A673 (cell line): ENCODE data around the gene HYAL2. TPM values are rescaled to one million over a fixed set of nuclear protein-coding genes. Genes with fewer than 3 reads are reported as not detected.

ENCODE experiments used
- BruUV-seq: library from RNA; stranded (reverse); fragments of 400-500 nt; replicated peaks from 2 replicates; lab custom pipeline; 2021; lab: Mats Ljungman, UMichigan
- CTCF ChIA-PET: fragments of 300-600 bp; sonication (Branson Sonifier 250); formaldehyde crosslinking; loops from one replicate; lab custom pipeline; 2022; ENCODE audit warnings: antibody characterized with exemption; lab: Charles Lee
- POLR2A ChIA-PET: fragments of 300-600 bp; sonication (Branson Sonifier 250); formaldehyde crosslinking; loops from one replicate; lab custom pipeline; 2022; ENCODE audit warnings: antibody characterized with exemption; ENCODE audit not compliant: low non-redundant PET; lab: Charles Lee
- DNase-seq: peaks from one replicate; pipeline ENCODE4 v3.0.0-alpha.2; 2015; ENCODE audit warnings: low spot score
- H3K27ac ChIP-seq: fragments of 200-600 bp; sonication (generic); 2 replicates; pipeline ENCODE4 v1.5.1; 2016; ENCODE audit warnings: mixed run types, low read depth, mild to moderate bottlenecking, mixed read lengths, antibody characterized with exemption, low read length; ENCODE audit not compliant: poor library complexity, severe bottlenecking
- H3K27me3 ChIP-seq: fragments of 200-600 bp; sonication (generic); replicated peaks from 2 replicates; pipeline ENCODE4 v1.6.1; 2017; ENCODE audit warnings: mixed run types, low read depth, mild to moderate bottlenecking, mixed read lengths, antibody characterized with exemption, low read length; ENCODE audit not compliant: insufficient read depth, poor library complexity
- H3K36me3 ChIP-seq: fragments of 200-600 bp; sonication (generic); 2 replicates; pipeline ENCODE4 v1.6.1; 2016; ENCODE audit warnings: mixed run types, mild to moderate bottlenecking, mixed read lengths, antibody characterized with exemption, low read length; ENCODE audit not compliant: insufficient read depth, poor library complexity, severe bottlenecking
- H3K4me1 ChIP-seq: fragments of 200-600 bp; sonication (generic); 2 replicates; pipeline ENCODE4 v1.6.1; 2017; ENCODE audit warnings: mixed run types, mild to moderate bottlenecking, mixed read lengths, antibody characterized with exemption, low read length; ENCODE audit not compliant: insufficient read depth, poor library complexity, severe bottlenecking
- H3K4me3 ChIP-seq: fragments of 200-600 bp; sonication (generic); 2 replicates; pipeline ENCODE4 v1.5.1; 2016; ENCODE audit warnings: low read depth, mixed run types, mild to moderate bottlenecking, mixed read lengths, low read length; ENCODE audit not compliant: poor library complexity, severe bottlenecking
- H3K9me3 ChIP-seq: fragments of 200-600 bp; sonication (generic); 2 replicates; pipeline ENCODE4 v1.6.1; 2016; ENCODE audit warnings: mixed run types, low read depth, mild to moderate bottlenecking, mixed read lengths, antibody characterized with exemption, low read length; ENCODE audit not compliant: poor library complexity, severe bottlenecking
- EZH2 ChIP-seq: fragments of 200-600 bp; sonication (generic); IDR thresholded peaks from 2 replicates; pipeline ENCODE4 v1.6.1; 2017; ENCODE audit warnings: borderline replicate concordance, low read depth, mild to moderate bottlenecking, mixed read lengths, antibody characterized with exemption, low read length; ENCODE audit not compliant: poor library complexity, severe bottlenecking
- intact Hi-C: fragments of 100-400 bp; cut with micrococcal nuclease; formaldehyde crosslinking; loops from one replicate; pipeline ENCODE4 v1.10.0; 2022; ENCODE audit not compliant: unreplicated experiment
- total RNA-seq: library from RNA; stranded (reverse); gene quantifications from 2 replicates; pipeline ENCODE4 v1.2.3, GENCODE V29; 2021
- TF ChIP-seq, protein P1 (sequence below): fragments of 300-800, 200-600 bp; sonication (generic); conservative IDR thresholded peaks from 2 replicates; pipeline ENCODE4 v1.5.1; 2017; ENCODE audit warnings: low read depth, mild to moderate bottlenecking, antibody characterized with exemption, low read length, moderate library complexity, mixed read lengths

Gene HYAL2
- total RNA-seq, 1 experiment from 2014 or later: 18.1 TPM

DNA sequence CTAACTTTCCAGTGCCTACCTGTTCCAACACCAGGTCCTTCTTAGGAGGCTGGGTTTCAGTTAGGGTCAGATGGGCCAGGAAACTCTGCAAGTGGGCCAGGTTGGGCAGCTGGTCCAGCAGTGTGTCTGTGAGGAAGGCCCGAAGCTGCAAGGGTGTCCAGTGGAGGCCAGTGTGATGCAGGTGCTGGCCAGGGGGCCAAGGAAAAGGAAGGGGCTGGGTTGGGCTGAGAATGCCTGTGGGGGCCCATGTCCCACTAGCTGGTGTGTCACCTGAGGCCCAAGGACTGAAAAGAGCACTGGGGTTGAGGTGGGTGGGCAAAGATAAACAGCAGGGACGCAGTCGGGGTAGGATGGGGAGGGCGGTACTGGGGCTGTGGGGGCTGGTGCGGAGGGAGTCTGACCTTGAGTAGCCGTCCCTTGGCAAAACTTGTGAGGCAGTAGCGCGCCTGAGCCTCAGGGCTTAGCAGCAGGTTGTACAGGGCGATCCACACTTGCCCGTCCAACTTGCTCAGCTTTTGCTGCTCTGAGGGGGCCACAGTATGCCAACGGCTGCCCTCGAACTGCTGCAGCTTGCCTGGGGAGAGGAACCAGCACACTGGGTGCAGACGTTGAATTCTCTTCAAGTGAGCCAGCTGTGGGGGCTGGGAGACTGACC lies 19.6 kb upstream of the HYAL2 start:
- CTCF ChIA-PET: no interaction called here
- no peaks in the 10 kb centered on the region for H3K27me3 ChIP-seq

DNA sequence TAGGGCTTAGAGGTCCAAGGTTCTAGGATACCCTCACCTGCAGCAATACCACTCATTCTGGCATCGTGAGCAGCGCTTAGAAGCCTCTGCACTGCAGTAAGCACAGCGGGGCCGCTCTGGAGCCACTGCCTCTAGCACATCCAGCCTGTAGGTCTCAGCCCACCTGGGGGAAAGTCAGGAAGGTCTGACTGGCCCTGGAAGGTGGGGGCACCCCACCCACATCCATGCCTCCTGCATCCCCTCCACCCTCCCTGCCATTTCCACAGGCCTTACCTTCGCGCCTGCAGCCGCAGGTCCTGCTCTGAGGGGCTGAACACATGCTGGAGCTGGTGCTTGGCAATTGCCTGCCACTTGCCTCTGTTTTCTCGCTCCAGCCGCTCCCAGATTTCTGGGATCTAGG lies 19.0 kb upstream of the HYAL2 start:
- H3K4me1 ChIP-seq: peaks cover 6% of the 10 kb centered on the region
- TF ChIP-seq, protein P1, sequence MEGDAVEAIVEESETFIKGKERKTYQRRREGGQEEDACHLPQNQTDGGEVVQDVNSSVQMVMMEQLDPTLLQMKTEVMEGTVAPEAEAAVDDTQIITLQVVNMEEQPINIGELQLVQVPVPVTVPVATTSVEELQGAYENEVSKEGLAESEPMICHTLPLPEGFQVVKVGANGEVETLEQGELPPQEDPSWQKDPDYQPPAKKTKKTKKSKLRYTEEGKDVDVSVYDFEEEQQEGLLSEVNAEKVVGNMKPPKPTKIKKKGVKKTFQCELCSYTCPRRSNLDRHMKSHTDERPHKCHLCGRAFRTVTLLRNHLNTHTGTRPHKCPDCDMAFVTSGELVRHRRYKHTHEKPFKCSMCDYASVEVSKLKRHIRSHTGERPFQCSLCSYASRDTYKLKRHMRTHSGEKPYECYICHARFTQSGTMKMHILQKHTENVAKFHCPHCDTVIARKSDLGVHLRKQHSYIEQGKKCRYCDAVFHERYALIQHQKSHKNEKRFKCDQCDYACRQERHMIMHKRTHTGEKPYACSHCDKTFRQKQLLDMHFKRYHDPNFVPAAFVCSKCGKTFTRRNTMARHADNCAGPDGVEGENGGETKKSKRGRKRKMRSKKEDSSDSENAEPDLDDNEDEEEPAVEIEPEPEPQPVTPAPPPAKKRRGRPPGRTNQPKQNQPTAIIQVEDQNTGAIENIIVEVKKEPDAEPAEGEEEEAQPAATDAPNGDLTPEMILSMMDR: no peak
- no peak for TF ChIP-seq EZH2
- H3K36me3 ChIP-seq: no peaks in the 10 kb centered on the region
- no peaks in the 10 kb centered on the region for H3K27me3 ChIP-seq
- H3K4me3 ChIP-seq: no peak overlapping the region
- intact Hi-C loops: no loop called here
- no peak overlapping the region for H3K27ac ChIP-seq
- CTCF ChIA-PET: no interaction called here
- no TSS peak for BruUV-seq
- H3K9me3 ChIP-seq: no peaks in the 10 kb centered on the region
- DNase-seq: no peak
- POLR2A ChIA-PET: no interaction called here

More for the DNA sequence above, 19.6 kb upstream of the HYAL2 start:
- BruUV-seq: no TSS peak
- H3K9me3 ChIP-seq: no peaks in the 10 kb centered on the region
- H3K4me1 ChIP-seq: peaks cover 6% of the 10 kb centered on the region
- TF ChIP-seq EZH2: no peak
- TF ChIP-seq, protein P1: no peak
- H3K36me3 ChIP-seq: no peaks in the 10 kb centered on the region
- no peak for DNase-seq
- H3K4me3 ChIP-seq: no peak overlapping the region
- POLR2A ChIA-PET: no interaction called here
- intact Hi-C loops: no loop called here
- H3K27ac ChIP-seq: no peak overlapping the region

DNA sequence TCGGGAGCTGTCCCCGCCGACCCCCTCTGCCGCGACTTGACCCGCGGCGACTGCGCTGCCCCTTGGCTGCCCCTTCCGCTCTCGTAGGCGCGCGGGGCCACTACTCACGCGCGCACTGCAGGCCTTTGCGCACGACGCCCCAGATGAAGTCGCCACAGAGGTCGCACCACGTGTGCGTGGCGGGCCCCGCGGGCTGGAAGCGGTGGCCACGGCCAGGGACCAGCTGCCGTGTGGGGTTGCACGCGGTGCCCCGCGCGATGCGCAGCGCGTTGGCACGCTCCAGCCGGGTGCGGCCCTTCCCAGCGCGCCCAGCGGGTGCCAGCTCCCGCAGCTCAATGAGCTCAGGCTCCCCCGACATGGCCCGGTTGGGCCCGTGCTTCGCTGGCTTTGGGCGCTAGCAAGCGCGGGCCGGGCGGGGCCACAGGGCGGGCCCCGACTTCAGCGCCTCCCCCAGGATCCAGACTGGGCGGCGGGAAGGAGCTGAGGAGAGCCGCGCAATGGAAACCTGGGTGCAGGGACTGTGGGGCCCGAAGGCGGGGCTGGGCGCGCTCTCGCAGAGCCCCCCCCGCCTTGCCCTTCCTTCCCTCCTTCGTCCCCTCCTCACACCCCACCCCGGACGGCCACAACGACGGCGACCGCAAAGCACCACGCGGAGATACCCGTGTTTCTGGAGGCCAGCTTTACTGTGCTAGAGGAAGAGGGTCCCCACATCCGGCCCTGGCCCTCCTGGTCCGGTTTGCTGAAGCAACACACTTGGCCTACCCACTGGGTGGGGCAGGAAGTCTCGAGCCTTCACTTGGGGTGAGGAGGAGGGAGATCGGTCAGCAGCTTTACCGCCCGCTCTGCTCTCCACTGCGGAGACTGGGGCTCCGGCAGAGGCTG lies 18.1 kb upstream of the HYAL2 start, which contains the start of gene RASSF1:
RASSF1 (minus strand) TSS at position 389 of the 882 bp plus-strand sequence; CDS start at position 358, 31 bp downstream.
- peaks cover 2% of the 10 kb centered on the region for H3K4me1 ChIP-seq
- no peaks in the 10 kb centered on the region for H3K36me3 ChIP-seq
- H3K9me3 ChIP-seq: no peaks in the 10 kb centered on the region
- no peaks in the 10 kb centered on the region for H3K27me3 ChIP-seq
- no peak within 1 kb of the TSS for H3K27ac ChIP-seq
- intact Hi-C loops: no loop called here
- ChIA-PET CTCF (no interaction called here), POLR2A (no interaction called here)
- TF ChIP-seq EZH2: no peak
- TF ChIP-seq, protein P1: no peak
- DNase-seq: no peak
- no TSS peak for BruUV-seq
- H3K4me3 ChIP-seq: no peak within 1 kb of the TSS
